ENCODE results near the gene FIBP.
A peak's percentile ranks its signal among the peaks of the same experiment; 100 is the strongest.
"Not testable (repeated sequence)": the region's sequence is repeated elsewhere in the genome, so short reads cannot be mapped to it uniquely, and the experiment has no call there.

FIBP gene

GRCh38 chr11:65912845-65913244, 24.6 kb upstream of the FIBP start:
- no peak for DNase-seq

GRCh38 chr11:65911682-65912568, 23.7 kb upstream of the FIBP start:
- DNase-seq: no peak

- no peak for DNase-seq
Observed at GRCh38 chr11:65907878-65908277, 19.6 kb upstream of the FIBP start.

- no peak for DNase-seq
Observed at GRCh38 chr11:65906602-65907001, 18.3 kb upstream of the FIBP start.

GRCh38 chr11:65903715-65904114, 15.4 kb upstream of the FIBP start:
- no peak for DNase-seq

- DNase-seq: no peak
Observed at GRCh38 chr11:65903068-65903481, 14.8 kb upstream of the FIBP start.

DNA sequence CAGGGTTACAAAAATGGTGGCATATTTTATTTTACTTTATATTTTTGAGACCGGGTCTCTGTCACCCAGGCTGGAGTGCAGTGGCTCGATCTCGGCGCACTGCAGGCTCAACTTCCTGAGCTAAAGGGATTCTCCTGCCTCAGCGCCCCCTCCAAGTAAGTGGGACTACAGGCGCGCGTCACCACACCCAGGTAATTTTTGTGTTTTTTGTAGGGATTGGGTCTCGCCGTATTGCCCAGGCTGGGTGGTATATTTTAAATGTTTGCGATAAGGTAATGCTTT, 12.6 kb upstream of the FIBP start:
- DNase-seq: no peak

DNA sequence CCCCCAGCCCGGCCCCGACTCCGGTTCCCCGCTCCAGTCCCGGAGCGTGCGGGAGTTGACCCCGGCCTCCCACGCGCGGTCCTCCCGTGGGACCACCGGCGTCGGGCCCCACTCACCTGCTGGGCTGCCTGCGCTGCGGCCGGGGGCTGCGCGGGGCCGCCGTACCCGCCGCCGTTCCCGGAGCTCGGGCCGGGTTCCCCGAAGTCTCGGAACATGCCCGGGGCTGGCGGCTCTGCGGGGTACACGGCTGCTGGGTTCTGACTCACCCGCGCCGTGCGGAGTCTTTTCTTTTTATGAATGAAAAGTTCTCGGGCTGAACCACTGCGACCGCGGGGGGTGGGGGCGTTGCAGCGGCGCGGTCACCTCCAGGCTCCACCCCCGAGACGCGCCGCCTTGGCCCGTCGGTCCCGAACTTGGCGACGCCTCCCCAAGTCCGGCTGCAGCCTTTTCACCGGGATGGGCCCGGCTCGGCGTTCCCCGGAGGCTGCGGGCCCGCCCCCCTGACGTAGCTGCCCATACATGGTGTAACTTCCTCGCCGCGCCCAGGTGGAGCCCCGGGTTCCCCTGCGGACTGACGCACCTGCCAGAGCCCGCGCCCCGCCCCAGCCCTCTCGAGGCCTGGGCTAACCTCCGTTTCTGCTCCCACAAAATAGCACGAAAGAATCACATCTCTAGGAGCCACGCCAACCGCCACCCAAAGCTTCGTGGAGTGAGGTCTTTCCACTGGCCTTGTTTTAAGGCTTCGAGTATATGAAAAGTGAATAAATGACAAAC, 12.0 kb upstream of the FIBP start, which contains the start of gene FOSL1:
Gene FOSL1, minus strand, starts transcription at position 264 of the 774 bp plus-strand sequence. Its CDS starts 49 bp downstream, at position 215.
- peak; percentile 94 to 97 for DNase-seq

DNA sequence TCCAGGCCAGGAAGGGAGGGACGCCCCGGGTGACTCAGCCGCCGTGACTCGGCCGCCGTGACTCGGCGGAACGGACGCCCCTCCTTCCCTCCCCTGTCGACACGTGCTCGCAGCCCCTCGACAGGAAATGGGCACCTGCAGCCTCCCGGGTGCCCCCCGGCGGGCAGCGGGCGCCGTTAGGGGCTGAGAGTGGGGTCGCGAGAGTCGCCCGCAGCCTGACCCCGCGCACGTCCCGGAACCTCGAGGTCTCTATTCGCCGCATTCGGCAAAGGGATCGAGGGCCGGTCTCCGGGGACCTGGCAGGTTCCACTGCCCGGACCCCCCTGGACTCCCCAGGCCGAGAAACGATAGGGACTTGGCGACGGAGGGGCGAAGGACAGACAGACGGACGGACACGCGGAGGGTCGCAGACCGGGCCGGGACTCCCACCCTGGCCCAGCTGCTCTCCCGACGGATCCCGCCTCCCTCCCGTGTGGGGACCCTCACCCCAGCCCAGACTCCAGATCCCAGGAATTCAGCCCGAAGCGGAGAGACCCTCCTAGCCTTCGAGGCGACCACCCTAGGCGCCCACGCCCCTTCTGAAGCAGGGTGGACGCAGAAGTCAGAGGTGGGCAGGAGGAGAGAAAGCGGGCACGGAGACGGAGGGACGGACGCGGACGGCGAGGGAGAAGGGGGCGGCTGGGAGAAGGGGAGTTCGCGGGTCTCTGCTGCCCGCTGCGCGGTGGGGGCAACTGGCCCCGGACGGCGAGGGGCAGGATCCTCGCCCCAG, 11.3 kb upstream of the FIBP start:
- DNase-seq: peak; percentile 80 to 82

DNA sequence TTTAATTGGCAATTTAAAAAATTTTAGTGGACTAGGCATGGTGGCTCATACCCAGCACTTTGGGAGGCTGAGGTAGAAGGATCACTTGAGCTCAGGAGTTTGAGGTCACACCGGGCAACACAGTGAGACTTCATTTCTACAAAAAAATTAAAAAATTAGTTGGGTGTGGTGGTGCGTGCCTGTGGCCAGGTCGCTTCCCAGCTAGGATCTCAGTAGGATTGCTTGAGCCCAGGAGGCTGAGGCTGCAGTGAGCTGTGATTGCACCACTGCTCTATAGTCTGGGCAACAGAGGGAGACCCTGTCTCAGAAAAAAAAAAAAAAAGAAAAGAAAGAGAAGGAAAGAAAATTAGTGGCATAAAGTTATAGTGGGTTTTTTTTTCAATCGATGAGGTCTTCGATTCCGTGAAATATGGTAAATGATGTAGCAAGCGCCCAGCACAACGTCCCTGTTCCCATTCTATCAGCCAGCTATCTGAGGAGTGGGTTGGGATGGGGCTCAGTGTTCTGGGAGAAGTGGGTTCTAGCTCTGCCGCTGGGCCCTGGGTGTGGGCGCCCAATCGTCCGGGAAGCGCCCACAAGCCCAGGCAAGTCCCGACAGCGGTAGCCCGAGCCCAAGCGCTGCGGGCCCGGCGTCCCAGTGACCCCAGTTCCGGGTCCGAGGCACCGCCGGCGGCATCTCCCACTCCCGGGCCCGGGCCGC, 10.5 kb upstream of the FIBP start:
- no peak for DNase-seq

GRCh38 chr11:65897020-65897471, 8.8 kb upstream of the FIBP start:
- no peak for DNase-seq

- DNase-seq: no peak
Observed at GRCh38 chr11:65896034-65896999, 8.0 kb upstream of the FIBP start.

- no peak for DNase-seq
Observed at GRCh38 chr11:65895482-65895981, 7.3 kb upstream of the FIBP start.

DNA sequence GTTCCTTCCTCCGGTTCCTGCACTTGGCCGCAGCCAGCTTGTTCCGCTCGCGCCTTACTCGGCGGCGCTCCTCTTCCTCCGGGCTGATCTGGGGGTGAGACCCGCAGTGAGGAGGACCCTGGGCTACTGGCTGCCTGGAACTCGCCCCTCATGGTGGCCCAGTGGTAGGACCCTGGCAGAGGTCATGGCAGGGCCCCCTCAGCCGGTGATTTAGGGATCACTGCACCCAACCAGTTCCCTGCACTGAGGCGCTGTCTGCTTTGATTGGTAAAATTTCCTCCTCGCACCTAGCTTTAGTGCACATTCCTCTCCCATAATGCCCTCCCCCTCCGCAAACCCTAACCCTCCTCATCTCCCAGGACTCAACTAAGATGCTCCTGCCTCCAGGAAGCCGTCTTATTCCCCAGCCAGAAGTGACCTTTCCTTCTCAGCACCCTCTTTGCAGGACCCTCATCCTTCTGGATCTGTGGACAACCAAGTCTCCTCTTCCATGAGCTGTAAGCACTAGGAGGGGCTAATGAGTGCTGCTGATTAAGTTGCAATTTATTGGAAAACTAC, 5.8 kb upstream of the FIBP start:
- DNase-seq: no peak

- no peak for DNase-seq
Observed at GRCh38 chr11:65892661-65893317, 4.5 kb upstream of the FIBP start.

DNA sequence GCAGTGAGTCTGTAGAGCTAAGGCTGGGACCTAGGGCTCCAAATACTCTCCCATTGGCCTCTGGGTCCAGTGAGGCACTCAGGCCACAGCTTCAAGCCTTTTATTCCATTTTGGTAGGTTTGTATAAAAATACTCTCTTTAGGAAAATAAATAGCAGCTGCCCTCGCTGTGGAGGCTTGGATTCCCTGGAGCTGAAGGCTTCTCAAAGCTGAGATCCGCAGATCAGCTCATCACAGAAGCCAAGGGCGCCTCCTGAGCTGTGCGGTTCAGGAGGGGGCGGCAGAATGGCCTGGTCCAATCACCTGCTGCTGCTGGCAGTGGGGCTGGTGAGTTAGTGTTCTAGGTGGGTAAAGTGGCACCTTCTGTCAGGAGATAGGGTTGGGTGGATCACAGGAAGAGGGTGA, 3.9 kb upstream of the FIBP start:
- DNase-seq: not testable (repeated sequence)

- DNase-seq: peak; percentile 45 to 63
Observed at GRCh38 chr11:65891219-65892136, 3.2 kb upstream of the FIBP start.

- DNase-seq: peak; percentile 99
Observed at GRCh38 chr11:65890324-65891218, 2.3 kb upstream of the FIBP start, which contains the start of gene CCDC85B. CCDC85B (plus strand) TSS chr11:65890673; CDS start chr11:65890784, 111 bp downstream.

All from stimulated activated CD4-positive, alpha-beta T cell treated with anti-CD3 and anti-CD28 coated beads, Interleukin-4, amount 100 ng/mL, for 4 hours (primary cell).